Thyroid gland (tissue), 4 donors: ENCODE measurements around the gene KICS2.

Source experiments
- POLR2A ChIP-seq, 2 donors: fragments of 450-650 bp; IDR thresholded peaks; one replicate each; pipeline ENCODE4 v1.6.1; 2017; ENCODE audit warnings: antibody characterized with exemption in 2 of 2, mild to moderate bottlenecking in 2 of 2, moderate library complexity in 1 of 2
- TF ChIP-seq, protein P1 (sequence below), 6 experiments: fragments of 200-600 bp in 3 of 6; fragments of 450-650 bp in 3 of 6; sonication (generic) in 3 of 6; IDR thresholded peaks; one replicate each; pipeline ENCODE4 v1.5.1; 2016 to 2019; ENCODE audit warnings: antibody characterized with exemption in 6 of 6, mild to moderate bottlenecking in 2 of 6, inconsistent platforms in 1 of 6, moderate library complexity in 1 of 6

DNA sequence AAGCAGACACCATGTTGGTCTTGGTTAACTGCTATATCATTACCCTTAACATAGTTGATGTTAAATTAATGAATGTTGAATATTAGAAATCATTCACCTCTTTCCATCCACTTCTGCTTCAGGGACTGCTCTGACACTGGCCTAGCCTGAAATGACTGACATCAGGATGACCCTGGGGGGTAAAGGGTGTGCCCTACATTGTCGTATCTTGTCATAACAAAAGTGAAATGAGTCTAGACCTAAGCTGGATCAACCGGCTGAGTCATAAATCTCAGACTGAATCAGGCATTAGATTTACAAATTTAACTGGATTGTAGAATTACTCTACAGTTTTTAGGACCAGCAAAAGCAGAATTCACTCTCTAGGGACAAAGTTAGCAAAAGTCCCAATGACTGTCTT, 35.3 kb downstream of the KICS2 start:
- TF ChIP-seq, protein P1, sequence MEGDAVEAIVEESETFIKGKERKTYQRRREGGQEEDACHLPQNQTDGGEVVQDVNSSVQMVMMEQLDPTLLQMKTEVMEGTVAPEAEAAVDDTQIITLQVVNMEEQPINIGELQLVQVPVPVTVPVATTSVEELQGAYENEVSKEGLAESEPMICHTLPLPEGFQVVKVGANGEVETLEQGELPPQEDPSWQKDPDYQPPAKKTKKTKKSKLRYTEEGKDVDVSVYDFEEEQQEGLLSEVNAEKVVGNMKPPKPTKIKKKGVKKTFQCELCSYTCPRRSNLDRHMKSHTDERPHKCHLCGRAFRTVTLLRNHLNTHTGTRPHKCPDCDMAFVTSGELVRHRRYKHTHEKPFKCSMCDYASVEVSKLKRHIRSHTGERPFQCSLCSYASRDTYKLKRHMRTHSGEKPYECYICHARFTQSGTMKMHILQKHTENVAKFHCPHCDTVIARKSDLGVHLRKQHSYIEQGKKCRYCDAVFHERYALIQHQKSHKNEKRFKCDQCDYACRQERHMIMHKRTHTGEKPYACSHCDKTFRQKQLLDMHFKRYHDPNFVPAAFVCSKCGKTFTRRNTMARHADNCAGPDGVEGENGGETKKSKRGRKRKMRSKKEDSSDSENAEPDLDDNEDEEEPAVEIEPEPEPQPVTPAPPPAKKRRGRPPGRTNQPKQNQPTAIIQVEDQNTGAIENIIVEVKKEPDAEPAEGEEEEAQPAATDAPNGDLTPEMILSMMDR (IDR thresholded peaks at IDR 0.05): no peak
- no peak for TF ChIP-seq POLR2A (IDR thresholded peaks at IDR 0.05)
